Heart left ventricle (tissue), 13 donors: ENCODE measurements around the gene BLTP2.

ENCODE experiments used
- CTCF ChIP-seq, 12 donors: fragments of 200-600 bp; sonication (generic) in 4 of 12; IDR thresholded peaks; one replicate each; pipeline versions ENCODE4 v1.5.0 to v1.8.0; 2018 to 2022; ENCODE audit warnings: antibody characterized with exemption in 12 of 12, mild to moderate bottlenecking in 5 of 12
- POLR2A ChIP-seq, 2 donors: fragments of 450-650 bp; IDR thresholded peaks; one replicate each; pipeline ENCODE4 v1.6.1; 2017; ENCODE audit warnings: antibody characterized with exemption in 2 of 2, mild to moderate bottlenecking in 2 of 2, moderate library complexity in 2 of 2
- donor health status: ischemic (EF 13 %, LVEDD 7.1; RV severe dilation, severe dysfunction).
- donor health status: DM: no; HTN: yes; CAD: no.
- donor health status: DM: no; HTN: no; CAD: no.
- donor health status: ischemic (EF 25% LVEDD 6.9; RV normal size, moderate dysfunction).
- donor health status: ischemic (EF 25% LVEDD 5.7; RV mildly dilated, moderate dysfunction).
- donor health status: ischemic (EF 35%, LVEDD 5.7; RV mildly dilated, moderate dysfunction).
- donor health status: nonischemic (EF 11% LVEDD 7.7; RV severe dilation, severe dysfunction).
- donor health status: DM: yes; HTN: yes; CAD: no.
- donor health status: PGD.
- donor health status: ischemic (EF 29% LVEDD 5.4; RV normal size, mild dysfunction).
- donor health status: nonischemic (EF 23%, LVEDD 6.1; RV moderate dilation, normal function).

GRCh38 chr17:28644787-28645575 lies at the start of gene BLTP2:
- no peak for TF ChIP-seq CTCF (IDR thresholded peaks at IDR 0.05)
- TF ChIP-seq POLR2A (IDR thresholded peaks at IDR 0.05), result peak in 1 of 2 donors; percentile 91
